Measurements from ENCODE around the gene ABCA10. TPM values are rescaled to one million over a fixed set of nuclear protein-coding genes. Genes with fewer than 3 reads are reported as not detected.

The ABCA10 gene
- total RNA-seq, 1 donor from 2014 or later = 2.8 TPM

Other genes with a start within 250 kb of the ABCA10 start
- gene ABCA9, start 167.9 kb downstream of the ABCA10 start, total RNA-seq = 1.3 TPM
- gene ABCA6, start 86.9 kb downstream of the ABCA10 start, total RNA-seq = 2.4 TPM
- 20.4 TPM for gene ABCA5, start 98.3 kb upstream of the ABCA10 start, total RNA-seq
- gene MAP2K6, start 185.9 kb upstream of the ABCA10 start, total RNA-seq = 6.9 TPM

All from esophagus mucosa (tissue), 1 donor.